ENCODE data around the gene EHHADH.

Gene EHHADH

GRCh38 chr3:185157347-185157746 is 96.5 kb downstream of the EHHADH start:
- H3K4me3 ChIP-seq (ENCODE audit: low read depth, low read length) = no peak overlapping the region
- TF ChIP-seq CTCF (IDR thresholded peaks at IDR 0.05; ENCODE audit: insufficient read depth, low read depth, low read length, missing control alignments) = no peak
- no peak for DNase-seq (ENCODE audit: low read depth)

- H3K4me3 ChIP-seq (ENCODE audit: low read depth, low read length) = no peak overlapping the region
- no peak for TF ChIP-seq CTCF (IDR thresholded peaks at IDR 0.05; ENCODE audit: insufficient read depth, low read depth, low read length, missing control alignments)
- DNase-seq (ENCODE audit: low read depth) = no peak
Measured at GRCh38 chr3:185155678-185156077, 98.2 kb downstream of the EHHADH start.

- no peak for TF ChIP-seq CTCF (IDR thresholded peaks at IDR 0.05; ENCODE audit: insufficient read depth, low read depth, low read length, missing control alignments)
- DNase-seq (ENCODE audit: low read depth) = no peak
- H3K4me3 ChIP-seq (ENCODE audit: low read depth, low read length) = no peak overlapping the region
Measured at GRCh38 chr3:185153861-185154629, 99.8 kb downstream of the EHHADH start.

GRCh38 chr3:185153171-185153771 is 100.6 kb downstream of the EHHADH start:
- no peak for DNase-seq (ENCODE audit: low read depth)
- no peak for TF ChIP-seq CTCF (IDR thresholded peaks at IDR 0.05; ENCODE audit: insufficient read depth, low read depth, low read length, missing control alignments)
- H3K4me3 ChIP-seq (ENCODE audit: low read depth, low read length) = peak overlapping the region; percentile 52

- peak; percentile 43 for DNase-seq (ENCODE audit: low read depth)
- H3K4me3 ChIP-seq (ENCODE audit: low read depth, low read length) = peak within 1 kb of the TSS; percentile 58
- no peak for TF ChIP-seq CTCF (IDR thresholded peaks at IDR 0.05; ENCODE audit: insufficient read depth, low read depth, low read length, missing control alignments)
Measured at GRCh38 chr3:185152410-185153170, 101.3 kb downstream of the EHHADH start, which contains the start of gene C3orf70. C3orf70 (minus strand) TSS chr3:185153060; CDS start chr3:185152823, 237 bp downstream.

- H3K4me3 ChIP-seq (ENCODE audit: low read depth, low read length) = peak overlapping the region; percentile 58
- TF ChIP-seq CTCF (IDR thresholded peaks at IDR 0.05; ENCODE audit: insufficient read depth, low read depth, low read length, missing control alignments) = no peak
- DNase-seq (ENCODE audit: low read depth) = no peak
Measured at GRCh38 chr3:185151964-185152409, 101.9 kb downstream of the EHHADH start.

All from GM12865 (cell line).